Lower leg skin (tissue), 3 donors: Measurements from ENCODE around the gene FOXP1.

Experiments used
- CTCF ChIP-seq, 3 donors: fragments of 450-650 bp; IDR thresholded peaks; one replicate each; pipeline ENCODE4 v1.5.1; 2016; ENCODE audit warnings: antibody characterized with exemption in 3 of 3, mild to moderate bottlenecking in 3 of 3, moderate library complexity in 2 of 3
- POLR2A ChIP-seq, 2 donors: fragments of 450-650 bp; IDR thresholded peaks; one replicate each; pipeline ENCODE4 v1.6.1; 2016 to 2017; ENCODE audit warnings: antibody characterized with exemption in 2 of 2, mild to moderate bottlenecking in 1 of 2, moderate library complexity in 1 of 2

GRCh38 chr3:71582612-71583565 is 639 bp downstream of the FOXP1 start:
- TF ChIP-seq CTCF (IDR thresholded peaks at IDR 0.05) (no peak), POLR2A (IDR thresholded peaks at IDR 0.05) (no peak)
